GM21381 (cell line): ENCODE measurements around the gene SERPINE2.
"Not testable (repeated sequence)": the region's sequence is repeated elsewhere in the genome, so short reads cannot be mapped to it uniquely, and the experiment has no call there.

Experiments used
- ATAC-seq: cut with Tn5 transposase; IDR thresholded peaks from one replicate; pipeline ENCODE4 v1.9.1; 2021; ENCODE audit warnings: mild to moderate bottlenecking, moderate library complexity; ENCODE audit not compliant: unreplicated experiment

Gene SERPINE2

DNA sequence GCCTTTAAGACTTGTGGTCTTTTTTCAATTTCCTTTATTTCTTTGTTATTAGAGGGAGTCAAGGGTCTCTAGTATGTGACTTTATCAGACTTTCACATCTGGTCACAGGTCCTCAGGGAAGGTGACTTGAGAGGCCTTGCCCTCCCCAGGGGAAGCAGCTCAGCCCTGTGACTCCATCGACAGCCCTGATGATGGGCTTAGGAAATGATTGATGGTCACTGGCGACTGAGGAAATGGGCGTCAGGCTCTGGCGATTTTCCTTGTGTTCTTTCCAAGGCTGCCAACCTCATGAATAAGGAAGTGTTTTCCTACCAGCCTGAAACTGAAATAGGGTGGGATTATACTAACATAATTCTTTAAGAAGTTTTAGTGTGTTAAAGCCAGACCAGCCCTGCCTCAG, 21.1 kb downstream of the SERPINE2 start:
- no peak for ATAC-seq

DNA sequence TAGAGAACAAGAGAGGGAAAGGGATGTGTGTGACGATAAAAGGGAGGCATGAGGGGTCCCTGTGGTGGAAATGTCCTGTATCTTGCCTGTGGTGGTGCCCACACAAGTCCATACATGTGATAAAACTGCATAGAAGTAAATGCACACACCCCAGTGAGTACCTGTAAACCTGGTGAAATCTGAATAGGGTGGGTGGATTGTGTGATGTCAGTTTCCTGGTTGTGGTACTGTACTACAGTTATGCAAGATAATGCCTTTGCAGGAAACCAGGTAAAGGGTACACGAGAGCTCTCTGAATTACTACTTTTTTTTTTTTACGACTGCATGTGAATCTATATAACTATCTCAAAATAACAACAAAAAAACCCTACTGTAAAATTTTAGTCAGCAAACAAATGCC, 22.1 kb downstream of the SERPINE2 start:
- no peak for ATAC-seq

DNA sequence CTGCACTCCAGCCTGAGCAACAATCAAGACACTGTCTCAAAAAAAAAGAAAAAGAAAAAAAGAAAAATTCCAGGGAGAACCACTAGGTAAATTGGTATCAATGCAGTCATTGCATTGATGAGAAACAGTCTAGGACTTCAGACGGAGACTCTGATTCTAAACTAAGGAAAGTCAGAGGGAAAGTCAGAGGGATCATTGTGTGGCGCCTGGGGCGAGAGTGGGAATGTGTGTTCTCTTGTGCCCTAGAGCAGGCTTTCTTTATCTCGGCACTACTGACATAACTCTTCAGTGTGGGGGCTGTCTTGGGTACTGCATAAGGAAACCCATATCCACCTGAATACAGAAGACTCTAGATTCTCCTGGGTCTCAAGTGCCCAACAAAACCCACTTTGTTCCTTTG, 24.8 kb downstream of the SERPINE2 start:
- no peak for ATAC-seq

DNA sequence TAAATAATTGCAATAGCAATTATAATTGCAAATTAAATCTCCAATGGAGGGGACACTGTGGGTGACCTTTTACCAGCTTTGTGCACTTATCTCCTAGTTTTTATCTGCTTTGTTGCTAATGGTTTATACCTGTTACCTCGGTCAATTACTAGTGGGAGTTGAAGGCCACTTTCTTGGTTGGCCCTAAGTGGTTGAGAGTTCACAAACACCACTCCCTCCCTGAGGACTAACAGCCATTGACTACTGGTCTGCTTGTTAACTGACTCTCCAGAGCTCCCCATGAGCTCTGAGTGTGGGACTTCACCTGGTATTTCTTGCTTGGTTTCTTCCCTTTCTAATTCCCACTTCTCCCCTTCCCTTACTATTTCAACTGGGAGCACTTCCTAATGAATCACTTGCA, 27.2 kb downstream of the SERPINE2 start:
- ATAC-seq: no peak

DNA sequence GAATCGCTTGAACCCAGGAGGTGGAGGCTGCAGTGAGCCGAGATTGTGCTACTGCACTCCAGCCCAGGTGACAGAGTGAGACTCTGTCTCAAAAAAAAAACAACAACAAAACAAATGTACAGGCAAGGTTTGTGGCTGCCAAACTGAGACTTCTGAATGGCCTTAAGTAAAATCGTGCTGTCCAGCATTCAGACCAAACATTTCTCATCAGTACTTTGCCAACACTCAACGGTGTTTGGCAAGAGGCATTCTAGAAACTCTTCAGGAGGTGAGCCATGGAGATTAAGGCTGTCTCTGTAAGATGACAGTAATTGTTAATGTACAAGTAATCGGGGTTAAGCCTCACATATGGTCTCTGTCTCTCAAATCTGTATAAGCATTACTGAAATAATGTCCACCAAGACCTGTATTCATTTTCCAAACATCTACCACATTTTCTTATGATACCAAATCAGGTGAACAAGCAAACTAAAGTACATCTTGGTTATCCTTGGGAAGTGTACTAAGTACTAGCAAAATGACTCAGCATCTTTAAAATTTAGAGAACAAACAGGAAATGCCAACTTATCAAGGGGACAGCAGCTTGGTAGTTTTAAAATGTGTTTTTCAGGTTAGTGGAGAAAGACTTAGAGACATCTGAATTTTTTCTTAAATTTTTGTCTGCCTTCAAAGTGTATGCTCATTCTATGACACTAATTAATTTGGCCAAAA, 29.3 kb downstream of the SERPINE2 start:
- no peak for ATAC-seq

DNA sequence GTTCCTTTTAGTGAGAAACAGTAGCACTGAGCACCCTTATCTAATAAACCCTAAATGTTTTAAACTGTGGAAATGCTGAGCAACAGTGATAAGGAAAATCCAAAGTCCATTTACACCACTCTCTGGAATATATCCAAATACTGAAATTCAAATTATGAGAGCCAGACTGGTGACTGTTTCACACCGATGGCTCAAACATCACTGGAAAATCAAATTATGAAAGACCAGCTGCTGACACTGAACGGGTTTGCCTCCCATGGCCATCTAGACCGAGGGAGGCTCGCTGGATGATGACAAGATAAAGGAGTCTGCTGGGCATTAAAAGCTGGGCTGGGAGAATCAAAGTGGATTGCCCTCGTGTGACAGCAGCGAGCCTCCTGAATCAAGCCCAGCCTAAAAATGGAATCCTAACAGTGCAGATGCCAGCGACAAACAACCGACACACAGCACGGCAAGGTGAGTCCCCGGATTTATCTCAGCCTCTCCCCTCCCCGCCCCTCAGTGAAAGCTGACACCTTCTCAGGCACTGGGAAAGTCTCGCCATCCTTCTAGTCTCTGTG, 30.3 kb downstream of the SERPINE2 start:
- no peak for ATAC-seq

DNA sequence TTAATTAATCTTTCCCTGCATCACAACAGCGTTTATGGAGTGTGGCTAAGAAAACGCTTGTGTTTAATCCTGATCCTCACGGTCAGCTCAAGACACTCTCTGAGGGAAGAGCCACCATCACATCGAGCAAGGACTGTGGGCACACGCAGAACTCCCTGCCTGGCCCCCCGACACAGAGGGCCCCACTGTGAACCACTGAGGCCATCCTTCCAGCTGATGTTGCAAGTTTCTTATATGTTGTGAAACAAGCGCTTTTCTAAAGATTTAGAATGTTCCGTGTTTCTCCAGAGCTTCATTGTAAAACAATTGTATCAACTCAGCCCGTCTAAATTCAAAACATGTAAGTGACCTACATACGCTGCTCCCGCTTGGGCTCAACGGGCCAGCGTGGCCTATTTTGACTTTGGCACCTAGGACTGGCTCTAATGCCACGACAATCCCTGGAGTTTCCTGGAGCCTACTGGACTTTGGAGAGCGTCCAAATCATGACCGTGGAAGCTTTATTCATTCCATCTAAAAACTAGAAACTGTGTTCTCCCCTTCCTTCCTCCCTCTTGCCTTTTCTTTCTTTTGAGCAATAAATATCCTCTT, 34.9 kb downstream of the SERPINE2 start:
- no peak for ATAC-seq

DNA sequence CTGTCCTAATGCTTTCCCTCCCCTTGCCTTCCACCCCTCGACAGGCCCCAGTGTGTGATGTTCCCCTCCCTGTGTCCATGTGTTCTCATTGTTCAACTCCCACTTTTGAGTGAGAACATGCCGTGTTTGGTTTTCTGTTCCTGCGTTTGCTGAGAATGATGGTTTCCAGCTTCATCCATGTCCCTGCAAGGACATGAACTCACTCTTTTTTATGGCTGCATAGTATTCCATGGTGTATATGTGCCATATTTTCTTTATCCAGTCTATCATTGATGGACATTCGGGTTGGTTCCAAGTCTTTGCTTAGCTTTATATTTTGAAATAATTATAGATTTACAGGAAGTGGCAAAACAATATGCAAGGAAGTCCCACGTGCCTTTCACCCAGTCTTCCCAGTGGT, 38.4 kb downstream of the SERPINE2 start:
- not testable (repeated sequence) for ATAC-seq

DNA sequence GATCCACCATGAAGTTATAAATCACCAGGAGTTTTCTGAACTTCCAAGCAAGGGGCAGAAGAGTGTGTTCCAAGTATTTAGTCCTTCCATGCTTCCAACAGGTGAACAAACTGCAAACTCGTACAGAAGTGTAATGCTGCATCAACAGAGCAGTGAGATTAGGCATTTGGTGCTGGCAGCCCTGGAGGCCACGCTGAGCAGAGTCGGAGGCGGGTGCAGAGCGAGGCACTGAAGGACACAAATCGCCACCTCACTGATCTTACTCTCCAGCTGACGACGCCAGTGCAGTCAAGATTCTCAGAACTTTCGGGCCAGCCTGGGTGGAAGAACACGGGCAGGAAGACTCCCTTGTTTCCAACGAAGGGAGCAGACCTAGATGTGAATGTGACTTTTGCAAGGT, 39.2 kb downstream of the SERPINE2 start:
- ATAC-seq: no peak

DNA sequence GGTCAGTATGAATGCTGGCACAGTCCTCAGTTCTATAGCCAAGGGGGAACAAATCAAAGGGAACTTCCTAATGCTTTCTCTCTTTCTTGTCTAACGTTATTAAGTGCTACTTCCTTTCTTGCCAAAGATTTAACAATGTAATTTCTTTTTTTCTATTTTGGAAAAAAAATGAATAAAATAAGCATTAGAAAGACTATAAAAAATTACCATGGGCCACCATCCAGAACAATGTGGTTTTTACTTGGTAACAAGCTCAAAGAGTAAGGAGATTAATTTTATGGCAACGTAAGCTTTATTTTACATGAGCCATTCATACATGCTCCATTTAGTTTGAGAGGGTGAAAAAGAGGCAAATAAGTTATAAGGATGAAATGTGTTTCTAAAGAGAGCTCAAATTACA, 40.1 kb downstream of the SERPINE2 start:
- no peak for ATAC-seq

DNA sequence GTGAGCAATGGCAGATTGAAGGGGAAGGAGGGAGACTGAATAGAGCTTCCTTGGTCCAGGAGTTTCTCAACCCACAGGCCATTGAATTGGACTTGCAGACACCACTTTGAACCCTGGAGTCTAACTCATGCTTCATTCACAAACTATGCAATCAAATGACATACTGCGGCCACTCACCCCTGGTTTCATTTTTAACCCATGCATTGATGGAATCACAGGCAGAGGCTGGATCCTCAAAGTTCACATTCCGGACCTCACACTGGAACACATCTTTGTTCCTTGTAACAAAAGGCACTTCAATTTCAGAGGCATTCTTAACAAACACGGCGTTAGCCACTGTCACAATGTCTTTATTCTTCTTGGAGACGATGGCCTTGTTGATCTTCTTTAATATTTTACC, 41.1 kb downstream of the SERPINE2 start:
- no peak for ATAC-seq

DNA sequence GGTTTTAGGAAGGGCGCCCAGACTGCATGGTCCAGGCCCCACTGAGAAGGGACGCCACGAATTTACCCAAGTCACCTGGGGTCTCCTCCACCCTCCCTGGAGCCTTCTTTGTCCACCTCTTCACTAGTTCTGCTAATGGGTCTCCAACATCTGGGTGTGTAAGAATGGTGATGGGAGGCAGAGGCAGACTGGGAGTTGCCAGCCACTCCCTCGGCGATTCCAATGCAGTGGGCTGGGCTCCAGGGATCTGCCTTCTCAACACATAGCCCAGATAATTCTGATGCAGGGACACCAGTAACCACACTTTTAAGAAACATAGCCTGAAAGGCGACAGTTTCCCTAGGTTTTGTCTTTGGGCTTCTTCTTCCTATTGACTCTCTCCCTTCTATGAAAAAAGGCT, 42.7 kb downstream of the SERPINE2 start:
- no peak for ATAC-seq

DNA sequence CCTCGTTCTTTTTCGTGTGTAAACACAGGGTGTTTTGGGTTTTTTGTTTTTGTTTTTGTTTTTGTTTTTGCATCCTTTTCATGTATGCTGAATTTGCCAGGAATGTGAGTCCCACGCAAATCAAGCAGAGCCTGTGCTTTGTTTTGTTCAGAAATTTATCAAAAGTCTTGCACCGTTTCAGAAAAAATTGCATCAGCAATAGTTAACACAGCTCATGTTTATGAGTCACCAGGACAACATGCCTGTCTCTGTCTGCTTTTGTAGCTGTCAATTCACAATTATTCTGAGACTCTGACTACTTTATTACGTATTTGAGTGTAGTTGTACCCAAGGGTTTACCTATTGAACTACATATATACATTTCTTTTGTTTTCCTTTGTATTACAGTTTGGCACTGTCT, 43.5 kb downstream of the SERPINE2 start:
- no peak for ATAC-seq

DNA sequence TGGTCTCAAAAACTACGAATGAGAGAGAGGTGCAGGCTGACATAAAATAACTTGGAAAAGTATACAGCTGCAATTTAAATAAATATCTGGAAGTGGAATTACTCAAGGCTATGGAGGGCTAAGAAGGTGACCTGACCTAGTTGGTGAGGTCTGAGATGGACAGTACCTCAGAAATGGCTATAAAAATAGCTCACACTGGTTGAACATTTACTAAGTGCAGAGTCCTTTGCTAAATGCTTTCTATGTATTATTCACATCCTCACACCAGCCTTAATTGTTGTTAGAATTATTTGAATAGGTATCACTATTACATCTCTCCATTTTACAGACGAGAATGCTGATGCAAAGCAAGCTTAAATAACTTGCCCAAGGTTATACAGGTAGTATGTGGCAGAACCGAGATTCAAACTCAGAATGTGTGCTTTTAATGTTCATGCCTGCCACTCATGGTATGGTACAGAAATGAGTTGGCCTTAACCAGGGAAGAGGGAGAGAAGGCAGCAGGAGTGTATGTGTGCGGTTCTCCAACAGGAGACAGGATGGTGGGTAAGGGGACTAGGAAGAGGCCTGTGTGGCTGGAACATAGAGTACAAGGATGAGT, 44.4 kb downstream of the SERPINE2 start:
- ATAC-seq: no peak

DNA sequence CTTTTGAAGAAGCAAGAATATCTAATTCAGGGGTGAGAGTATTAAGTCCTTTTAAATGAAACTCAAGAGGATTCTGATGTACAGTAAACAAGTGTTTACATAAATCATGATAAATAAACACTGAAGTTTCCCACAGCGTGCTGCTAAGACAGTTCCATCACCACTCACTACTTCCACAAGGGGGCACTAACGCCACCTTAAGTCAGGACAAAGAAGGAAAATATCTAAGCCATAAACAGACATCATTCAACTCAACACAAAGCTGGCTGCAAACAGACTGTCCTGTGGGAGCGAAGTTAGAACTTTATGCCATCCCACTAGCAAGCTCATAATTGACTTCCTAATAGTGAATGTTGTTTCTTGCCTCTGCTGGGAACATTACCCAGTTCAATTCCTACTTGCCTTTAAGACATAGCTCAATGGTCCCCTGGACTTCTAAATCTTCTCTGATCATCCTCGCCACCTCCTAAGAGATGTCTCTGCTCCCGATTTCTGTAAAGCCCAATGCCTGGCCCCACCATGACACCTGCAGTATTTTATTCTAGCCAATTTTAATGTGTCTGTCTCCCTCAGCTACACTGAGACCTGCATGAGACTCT, 45.4 kb downstream of the SERPINE2 start:
- peak; percentile 71 for ATAC-seq

DNA sequence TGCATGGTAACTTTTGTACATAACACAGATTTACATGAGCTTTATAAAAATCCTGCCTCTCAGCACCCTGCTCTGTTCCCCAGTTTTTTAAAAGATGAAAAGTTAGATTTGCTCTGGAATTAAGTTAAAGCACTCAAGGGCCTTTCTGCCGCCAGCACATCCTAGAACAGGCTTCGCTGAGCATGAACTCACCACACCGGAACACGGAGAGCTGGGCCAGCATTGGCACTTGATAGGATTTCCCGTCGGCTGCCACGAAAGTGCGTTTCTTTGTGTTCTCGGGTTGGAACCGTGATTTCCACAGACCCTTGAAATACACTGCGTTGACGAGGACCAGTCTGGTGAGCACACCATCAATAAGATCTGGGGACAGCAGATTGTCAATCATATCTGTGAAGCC, 47.5 kb downstream of the SERPINE2 start:
- no peak for ATAC-seq

DNA sequence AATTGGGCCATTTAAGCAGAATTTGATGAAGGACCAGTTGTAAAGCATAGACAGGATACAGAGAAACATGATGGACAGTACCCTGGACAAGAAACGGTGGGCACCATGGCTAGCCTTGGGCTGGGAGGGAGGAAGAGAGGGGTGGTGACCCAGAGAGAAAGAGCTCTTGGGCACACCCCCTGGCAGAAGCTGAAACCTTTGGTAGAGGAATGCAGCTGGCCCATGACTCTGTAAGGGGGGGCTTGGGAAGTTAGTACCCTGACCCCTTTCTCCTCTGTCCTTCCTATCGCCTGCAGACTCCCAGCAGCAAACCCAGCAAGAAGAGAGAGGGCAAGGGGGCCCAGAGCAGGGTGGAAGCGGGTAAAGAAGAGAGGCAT, 49.2 kb downstream of the SERPINE2 start:
- ATAC-seq: no peak

DNA sequence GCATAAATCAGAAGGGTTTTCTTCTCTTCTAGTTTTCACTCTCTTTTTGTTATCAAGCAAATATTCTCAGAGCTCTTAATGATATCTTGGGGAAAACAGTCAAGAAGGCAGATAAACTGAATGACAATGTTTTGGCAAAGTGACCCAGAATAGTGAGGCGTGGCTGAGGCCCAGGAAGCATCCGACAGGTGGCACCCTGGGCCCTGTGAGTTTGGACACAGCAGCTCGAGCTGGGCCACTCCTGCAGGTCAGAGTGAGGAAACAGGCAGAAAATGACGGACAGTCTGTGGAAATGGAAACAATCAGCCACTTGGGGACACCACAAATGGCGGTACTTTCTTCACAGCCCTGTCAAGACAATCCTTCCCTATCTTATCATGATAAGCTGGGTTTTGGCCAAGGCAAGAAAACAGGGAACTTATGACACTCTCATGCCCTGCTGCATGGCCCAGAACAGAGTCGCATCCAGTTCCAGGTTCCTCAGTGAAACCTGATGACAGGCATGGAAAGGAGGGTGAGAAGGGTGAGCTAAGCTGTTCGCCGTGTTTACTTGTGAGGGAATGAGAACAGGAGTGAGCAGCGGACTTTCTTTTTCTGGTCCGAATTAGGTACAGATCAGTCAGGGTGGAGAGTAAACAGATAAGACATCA, 49.8 kb downstream of the SERPINE2 start:
- ATAC-seq: no peak

DNA sequence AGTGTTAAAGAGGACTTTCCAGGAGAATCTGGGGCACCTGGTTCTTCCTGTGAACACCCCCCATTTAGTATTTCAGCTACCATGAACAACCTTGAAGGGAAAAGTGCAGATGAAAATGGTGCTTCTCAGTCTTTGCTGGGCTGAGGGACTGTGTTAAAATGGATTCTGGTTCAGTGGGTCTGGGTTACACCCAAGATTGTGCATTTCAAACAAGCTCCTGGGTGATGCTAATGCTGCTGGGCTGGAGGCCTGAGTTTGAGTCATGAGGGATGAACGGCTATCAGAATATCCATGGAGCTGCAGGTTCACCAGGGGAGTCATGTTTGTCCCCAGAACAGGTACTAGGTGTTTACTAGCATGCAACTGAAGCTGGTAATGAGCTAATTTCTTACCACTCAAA, 57.8 kb downstream of the SERPINE2 start:
- ATAC-seq: no peak

DNA sequence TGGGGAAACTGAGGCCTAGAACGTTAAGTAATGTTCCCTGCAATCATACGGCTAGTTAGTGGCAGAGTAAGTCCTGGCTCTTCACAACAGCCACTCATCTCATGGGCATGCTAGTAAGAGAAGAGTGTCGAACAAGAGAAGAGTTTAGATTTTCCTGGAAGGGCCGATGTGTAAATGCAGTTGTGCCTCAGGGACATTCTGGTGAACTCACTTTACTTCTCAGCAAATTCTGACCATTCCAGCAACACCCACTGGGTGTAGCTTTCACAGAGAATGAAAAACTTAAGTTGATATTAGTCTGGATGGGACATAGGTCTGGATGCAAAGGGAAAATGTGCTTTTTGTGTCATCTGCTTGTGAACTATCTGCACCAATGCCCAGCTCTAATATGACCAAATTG, 58.3 kb downstream of the SERPINE2 start:
- ATAC-seq: no peak

DNA sequence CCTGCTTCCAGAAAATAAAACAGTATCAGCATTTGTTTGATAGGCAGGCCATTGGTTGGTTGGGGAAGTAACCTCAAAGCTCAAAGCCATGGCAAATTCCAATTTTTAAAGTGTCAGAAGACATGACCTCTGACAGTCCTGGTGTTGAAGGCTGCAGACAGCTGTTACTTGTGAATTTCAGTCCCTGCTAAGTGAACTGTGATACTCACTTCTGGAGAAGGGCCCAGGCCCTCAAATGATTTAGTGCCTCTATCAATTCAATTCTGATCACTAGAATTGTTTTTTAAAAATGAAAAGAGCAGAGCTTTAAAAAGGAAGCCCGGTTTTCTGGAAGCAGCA, 58.7 kb downstream of the SERPINE2 start:
- no peak for ATAC-seq
